Brain microvascular endothelial cell (primary cell): ENCODE measurements around the gene COL5A1.
A peak's percentile ranks its signal among the peaks of the same experiment; 100 is the strongest.

Experiments
- DNase-seq: peaks from one replicate; pipeline ENCODE4 v3.0.0-alpha.2; 2020
- H3K27ac ChIP-seq: fragments of 250-450 bp; sonication (Bioruptor Pico); 2 replicates; pipeline ENCODE4 v1.5.1; 2020; ENCODE audit warnings: mild to moderate bottlenecking, moderate library complexity
- H3K27me3 ChIP-seq: fragments of 250-450 bp; sonication (Bioruptor Pico); replicated peaks from 2 replicates; pipeline ENCODE4 v1.5.1; 2020; ENCODE audit warnings: mild to moderate bottlenecking
- H3K36me3 ChIP-seq: fragments of 250-450 bp; sonication (Bioruptor Pico); replicated peaks from 2 replicates; pipeline ENCODE4 v1.5.1; 2020; ENCODE audit warnings: mild to moderate bottlenecking
- H3K4me3 ChIP-seq: 2 replicates; pipeline ENCODE4 v1.5.1; 2011; ENCODE audit warnings: low read depth, mild to moderate bottlenecking, control low read depth, low read length, moderate library complexity
- CTCF ChIP-seq: IDR thresholded peaks from 2 replicates; pipeline ENCODE4 v1.5.1; 2011; ENCODE audit warnings: low read depth, mild to moderate bottlenecking, moderate library complexity, low read length, control low read depth, inconsistent platforms; ENCODE audit errors: missing control alignments
- in situ Hi-C: cut with HindIII; loops from 2 replicates; pipeline ENCODE4 v1.10.0; 2017; ENCODE audit warnings: low sequenced_read_pairs, low pct_ligation_motif_present

COL5A1 gene

GRCh38 chr9:134641173-134641989 lies at the start of gene COL5A1:
TSS of gene COL5A1 (plus strand) at chr9:134641803. CDS start at chr9:134642188, 385 bp downstream.
- peak within 1 kb of the TSS; percentile 52 for H3K27ac ChIP-seq
- peak within 1 kb of the TSS; percentile 96 for H3K4me3 ChIP-seq
- no peaks in the 10 kb centered on the region for H3K27me3 ChIP-seq
- in situ Hi-C loops = loop anchor here (25.0 kb wide), 1 partner anchor 154 kb away; no protein-coding TSS in a partner anchor
- peak; percentile 87 for DNase-seq
- TF ChIP-seq CTCF = peak; percentile 8
- peaks cover 14% of the 10 kb centered on the region for H3K36me3 ChIP-seq

GRCh38 chr9:134592018-134592818 lies 49.4 kb upstream of the COL5A1 start:
- in situ Hi-C loops = no loop called here
- peak; percentile 87 for DNase-seq
- Histone ChIP-seq H3K27me3 (no peaks in the 10 kb centered on the region), H3K27ac (peak overlapping the region; percentile 92), H3K4me3 (peak overlapping the region; percentile 9), H3K36me3 (no peaks in the 10 kb centered on the region)
- no peak for TF ChIP-seq CTCF

- Histone ChIP-seq H3K36me3 (no peaks in the 10 kb centered on the region), H3K27ac (peak overlapping the region; percentile 92), H3K4me3 (no peak overlapping the region), H3K27me3 (no peaks in the 10 kb centered on the region)
- no peak for TF ChIP-seq CTCF
- no peak for DNase-seq
- in situ Hi-C loops = no loop called here
Observed at GRCh38 chr9:134592819-134593200, 48.8 kb upstream of the COL5A1 start.

GRCh38 chr9:134593286-134594077 lies 48.1 kb upstream of the COL5A1 start:
- Histone ChIP-seq H3K4me3 (no peak overlapping the region), H3K27me3 (no peaks in the 10 kb centered on the region), H3K36me3 (no peaks in the 10 kb centered on the region), H3K27ac (no peak overlapping the region)
- TF ChIP-seq CTCF = no peak
- DNase-seq = no peak
- in situ Hi-C loops = no loop called here

- Histone ChIP-seq H3K36me3 (no peaks in the 10 kb centered on the region), H3K27ac (no peak overlapping the region), H3K4me3 (no peak overlapping the region), H3K27me3 (no peaks in the 10 kb centered on the region)
- no peak for DNase-seq
- TF ChIP-seq CTCF = no peak
- in situ Hi-C loops = no loop called here
Observed at GRCh38 chr9:134594078-134594941, 47.3 kb upstream of the COL5A1 start.
